CD4-positive, alpha-beta T cell treated with Interleukin-17A for 4 hours (primary cell): Measurements from ENCODE around the gene SEMA3E.

Source experiments
- DNase-seq: peaks from one replicate; pipeline ENCODE4 v3.0.0-alpha.2; 2020; ENCODE audit warnings: mixed read lengths

The SEMA3E gene

DNA sequence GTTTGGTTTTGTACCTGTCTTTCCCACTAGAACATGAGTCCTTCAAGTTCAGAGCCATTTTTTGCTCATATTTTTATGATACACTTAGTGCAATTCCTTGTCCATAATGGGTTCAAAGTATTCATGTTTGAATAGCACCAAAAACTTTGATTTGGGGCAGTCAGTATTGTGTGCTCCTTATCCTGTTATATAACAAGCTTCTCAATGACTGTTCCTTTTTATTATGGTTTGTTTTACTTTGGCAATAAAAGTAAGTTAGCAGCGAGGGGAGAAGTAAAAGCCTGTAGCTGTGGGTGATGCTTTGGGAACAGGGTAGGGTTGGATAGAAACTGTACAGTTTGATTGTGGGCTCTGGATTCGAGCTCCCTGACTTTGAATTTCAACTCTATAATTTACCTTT is 311.9 kb downstream of the SEMA3E start:
- DNase-seq: no peak

DNA sequence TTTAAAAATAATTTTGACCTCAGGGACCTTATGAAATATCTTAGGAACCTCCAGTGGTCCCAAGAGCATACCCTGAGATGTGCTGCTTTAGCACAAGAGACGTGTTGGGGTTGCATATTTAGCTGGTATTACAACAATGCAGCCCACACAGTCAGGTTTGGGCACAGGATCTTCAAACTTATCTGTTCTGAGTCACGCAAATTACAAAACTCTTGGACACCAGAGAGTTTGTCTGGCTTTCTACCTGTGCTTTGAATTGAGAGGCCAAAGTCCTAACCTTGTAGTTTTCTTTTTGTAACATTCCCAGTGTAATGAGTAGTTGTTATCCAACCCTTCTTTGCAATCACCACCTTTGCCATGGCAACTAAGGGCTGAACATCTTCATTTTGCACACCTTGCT is 322.7 kb downstream of the SEMA3E start:
- DNase-seq: no peak

DNA sequence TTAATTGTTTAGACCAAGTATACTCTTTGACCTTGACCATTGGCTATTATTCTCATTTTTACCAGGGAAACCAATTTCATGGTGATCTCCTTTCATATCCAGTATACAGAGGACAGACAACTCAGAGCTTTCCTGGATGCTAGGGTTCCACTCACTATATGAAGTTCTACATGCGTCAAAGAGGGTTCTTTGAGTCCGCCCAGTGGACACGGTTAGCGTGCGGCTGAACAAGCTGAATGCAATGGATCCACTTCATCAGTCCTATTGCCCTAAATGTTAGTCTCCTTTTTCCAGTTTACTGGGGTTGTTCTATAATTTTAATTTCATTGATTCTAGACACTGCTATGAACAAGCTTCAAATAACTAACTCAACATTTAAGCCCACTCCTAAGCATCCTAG is 323.9 kb downstream of the SEMA3E start:
- DNase-seq: no peak

DNA sequence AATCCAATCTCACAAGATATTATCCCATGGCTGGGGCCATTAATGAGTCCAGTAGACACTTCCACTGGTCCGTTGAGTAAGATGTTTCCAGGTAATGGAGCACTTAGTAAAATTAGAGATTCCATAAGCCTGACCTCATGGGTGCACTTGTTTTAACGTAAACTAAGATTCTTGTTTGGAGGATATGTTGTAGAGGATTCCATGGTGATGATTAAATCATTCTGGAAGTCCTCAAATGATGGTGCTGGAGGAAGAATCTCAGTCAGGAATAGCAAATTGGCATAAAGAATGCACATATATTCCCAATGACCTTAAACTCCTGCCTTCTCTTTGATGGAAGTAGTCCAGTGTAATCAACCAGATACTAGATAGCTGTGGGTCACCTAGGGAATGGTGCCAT is 324.3 kb downstream of the SEMA3E start:
- DNase-seq: no peak

GRCh38 chr7:83321011-83321410 is 327.9 kb downstream of the SEMA3E start:
- DNase-seq: no peak

DNA sequence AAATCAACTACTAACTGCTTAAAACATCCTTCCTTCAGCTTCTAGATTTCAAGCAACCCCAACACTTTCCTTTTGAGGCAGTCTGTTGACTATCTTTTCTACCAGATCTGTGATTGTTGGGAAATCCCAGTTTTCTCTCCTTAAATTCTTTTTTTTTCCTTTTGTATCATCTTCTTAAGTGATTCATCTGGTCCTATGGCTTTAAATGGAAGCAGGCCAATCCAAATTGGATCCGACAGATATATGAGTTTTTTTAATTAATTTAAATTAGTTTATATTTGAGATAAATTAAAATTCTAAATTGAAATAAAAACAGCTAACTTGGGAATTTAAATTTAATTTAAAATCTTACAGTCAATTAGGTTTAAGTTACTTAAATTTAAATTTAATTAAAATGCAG is 335.0 kb downstream of the SEMA3E start:
- no peak for DNase-seq
